ENCODE measurements around the gene GJB5.
"Not testable (repeated sequence)": the region's sequence is repeated elsewhere in the genome, so short reads cannot be mapped to it uniquely, and the experiment has no call there.

GJB5 gene

GRCh38 chr1:34754964-34755637, at the start of gene GJB5:
GJB5 (plus strand) TSS chr1:34755047; CDS start chr1:34757331, 2,284 bp downstream.
- no peak for DNase-seq

GRCh38 chr1:34705077-34705476, 49.8 kb upstream of the GJB5 start:
- no peak for DNase-seq

- DNase-seq, result no peak
These were observed 46.7 kb upstream of the GJB5 start for GRCh38 chr1:34708106-34708505.

- DNase-seq, result no peak
These were observed 45.3 kb upstream of the GJB5 start for GRCh38 chr1:34709547-34709946.

- no peak for DNase-seq
These were observed 44.0 kb upstream of the GJB5 start for GRCh38 chr1:34710812-34711211.

- DNase-seq, result no peak
These were observed 43.4 kb upstream of the GJB5 start for GRCh38 chr1:34711485-34711884.

- DNase-seq, result no peak
These were observed 42.7 kb upstream of the GJB5 start for GRCh38 chr1:34712007-34712688.

- DNase-seq, result no peak
These were observed 41.4 kb upstream of the GJB5 start for GRCh38 chr1:34713443-34713842.

GRCh38 chr1:34714386-34714785, 40.5 kb upstream of the GJB5 start:
- DNase-seq, result no peak

- DNase-seq, result no peak
These were observed 39.7 kb upstream of the GJB5 start for GRCh38 chr1:34715139-34715538.

- DNase-seq, result no peak
These were observed 33.6 kb upstream of the GJB5 start for GRCh38 chr1:34721241-34721640.

- DNase-seq, result no peak
These were observed 33.0 kb upstream of the GJB5 start for GRCh38 chr1:34721646-34722355.

- DNase-seq, result no peak
These were observed 28.0 kb upstream of the GJB5 start for GRCh38 chr1:34726861-34727260.

- DNase-seq, result no peak
These were observed 24.4 kb upstream of the GJB5 start for GRCh38 chr1:34730485-34730884.

- not testable (repeated sequence) for DNase-seq
These were observed 22.0 kb upstream of the GJB5 start for GRCh38 chr1:34732831-34733230.

GRCh38 chr1:34736692-34737091, 18.2 kb upstream of the GJB5 start:
- DNase-seq, result no peak

GRCh38 chr1:34737236-34737635, 17.6 kb upstream of the GJB5 start:
- DNase-seq, result not testable (repeated sequence)

- no peak for DNase-seq
These were observed 15.2 kb upstream of the GJB5 start for GRCh38 chr1:34739613-34740012.

GRCh38 chr1:34740161-34740868, 14.5 kb upstream of the GJB5 start:
- no peak for DNase-seq

- peak; percentile 58 for DNase-seq
These were observed 12.1 kb upstream of the GJB5 start for GRCh38 chr1:34742667-34743270.

GRCh38 chr1:34743775-34744174, 11.1 kb upstream of the GJB5 start:
- no peak for DNase-seq

- no peak for DNase-seq
These were observed 10.0 kb upstream of the GJB5 start for GRCh38 chr1:34744851-34745250.

- DNase-seq, result no peak
These were observed 9.2 kb upstream of the GJB5 start for GRCh38 chr1:34745666-34746065.

All from NCI-H2029 (cell line).